SK-N-SH (cell line): ENCODE results near the gene CALN1. TPM values are rescaled to one million over a fixed set of nuclear protein-coding genes. Genes with fewer than 3 reads are reported as not detected.

Source experiments
- CTCF ChIA-PET: fragments of 300-600, 350-600 bp; formaldehyde crosslinking; extraction: SDS; loops from one replicate; lab custom pipeline; 2021; lab: Yijun Ruan, JAX
- POLR2A ChIA-PET: fragments of 350-600 bp; sonication (Branson Sonifier 250); formaldehyde crosslinking; extraction: SDS; loops from one replicate; lab custom pipeline; 2020; ENCODE audit warnings: antibody characterized with exemption, inconsistent platforms; lab: Yijun Ruan, JAX
- DNase-seq: peaks from one replicate; pipeline ENCODE4 v3.0.0; 2012
- H2AFZ ChIP-seq: fragments of 200-600 bp; sonication (generic); 2 replicates; pipeline ENCODE4 v1.8.1; 2016; ENCODE audit warnings: antibody characterized with exemption, mild to moderate bottlenecking, low read depth
- H3F3A ChIP-seq: fragments of 200-600 bp; sonication (generic); replicated peaks from 2 replicates; pipeline ENCODE3; 2016; ENCODE audit warnings: antibody characterized with exemption, mild to moderate bottlenecking; ENCODE audit not compliant: insufficient read depth
- H3K27ac ChIP-seq, 2 experiments: fragments of 200-500 bp in 1 of 2; fragments of 200-600 bp in 1 of 2; sonication (Bioruptor generic) in 1 of 2; sonication (generic), shearing (Covaris generic) in 1 of 2; 2 replicates each; pipeline versions ENCODE4 v1.5.1 to v1.6.1; 2014 to 2016; ENCODE audit warnings: low read depth in 2 of 2, inconsistent platforms in 1 of 2, low read length in 1 of 2, mild to moderate bottlenecking in 1 of 2, mixed read lengths in 1 of 2
- H3K27me3 ChIP-seq: fragments of 200-600 bp; sonication (generic), shearing (Covaris generic); 2 replicates; pipeline ENCODE4 v1.6.1; 2016; ENCODE audit warnings: mixed run types; ENCODE audit not compliant: insufficient read depth
- H3K36me3 ChIP-seq, 2 experiments: fragments of 200-500 bp in 1 of 2; fragments of 200-600 bp in 1 of 2; sonication (Bioruptor generic) in 1 of 2; sonication (generic) in 1 of 2; replicated peaks in 1 of 2; 2 replicates each; pipeline versions ENCODE3 to v1.5.1; 2014 to 2016; ENCODE audit warnings: low read length in 1 of 2, mild to moderate bottlenecking in 1 of 2; ENCODE audit not compliant: insufficient read depth in 2 of 2, control insufficient read depth in 1 of 2
- H3K4me1 ChIP-seq, 2 experiments: fragments of 200-500 bp in 1 of 2; fragments of 200-600 bp in 1 of 2; sonication (Bioruptor generic) in 1 of 2; sonication (generic), shearing (Covaris generic) in 1 of 2; 2 replicates each; pipeline versions ENCODE4 v1.5.1 to v1.6.1; 2014 to 2016; ENCODE audit warnings: low read depth in 1 of 2, low read length in 1 of 2, mixed run types in 1 of 2; ENCODE audit not compliant: insufficient read depth in 2 of 2, control insufficient read depth in 1 of 2
- H3K4me2 ChIP-seq: fragments of 200-600 bp; sonication (generic), shearing (Covaris generic); 2 replicates; pipeline ENCODE4 v1.6.1; 2017; ENCODE audit warnings: mixed run types
- H3K4me3 ChIP-seq, 2 experiments: fragments of 200-500 bp in 1 of 2; fragments of 200-600 bp in 1 of 2; sonication (Bioruptor generic) in 1 of 2; sonication (generic), shearing (Covaris generic) in 1 of 2; 2 replicates each; pipeline versions ENCODE4 v1.5.1 to v1.8.1; 2014 to 2016; ENCODE audit warnings: low read depth in 2 of 2, inconsistent platforms in 1 of 2, low read length in 1 of 2, mild to moderate bottlenecking in 1 of 2, mixed read lengths in 1 of 2, moderate library complexity in 1 of 2
- H3K79me2 ChIP-seq: fragments of 200-600 bp; sonication (generic); 2 replicates; pipeline ENCODE4 v1.8.1; 2017; ENCODE audit warnings: mild to moderate bottlenecking; ENCODE audit not compliant: insufficient read depth
- H3K9ac ChIP-seq: fragments of 200-600 bp; sonication (generic); 2 replicates; pipeline ENCODE4 v1.6.1; 2017; ENCODE audit warnings: mixed run types
- H3K9me2 ChIP-seq: fragments of 200-600 bp; sonication (generic); 2 replicates; pipeline ENCODE4 v1.6.1; 2017; ENCODE audit warnings: mixed run types
- H3K9me3 ChIP-seq: fragments of 200-600 bp; sonication (generic); 2 replicates; pipeline ENCODE4 v1.6.1; 2017; ENCODE audit warnings: mixed run types, mild to moderate bottlenecking, moderate library complexity
- H4K20me1 ChIP-seq: fragments of 200-600 bp; sonication (generic); 2 replicates; pipeline ENCODE4 v1.6.1; 2017; ENCODE audit warnings: mild to moderate bottlenecking, mixed run types; ENCODE audit not compliant: insufficient read depth
- ELF1 ChIP-seq: IDR thresholded peaks from 2 replicates; pipeline ENCODE4 v1.4.0; 2012
- EP300 ChIP-seq, 2 experiments: IDR thresholded peaks; 2 replicates each; pipeline versions ENCODE4 v1.4.0 to v1.6.1; 2012; ENCODE audit warnings: borderline replicate concordance in 1 of 2, low read depth in 1 of 2, low read length in 1 of 2
- EZH2phosphoT487 ChIP-seq: fragments of 200-600 bp; sonication (generic); IDR thresholded peaks from 2 replicates; pipeline ENCODE4 v1.6.1; 2017; ENCODE audit warnings: low read depth, mixed run types, mild to moderate bottlenecking, antibody characterized with exemption, moderate library complexity, borderline replicate concordance
- FOXJ3 ChIP-seq: sonication (generic); formaldehyde crosslinking; IDR thresholded peaks from 2 replicates; pipeline ENCODE4 v1.5.1; 2020; ENCODE audit warnings: mild to moderate bottlenecking, missing genetic modification reagents
- GATA2 ChIP-seq: sonication (generic); formaldehyde crosslinking; IDR thresholded peaks from 2 replicates; pipeline ENCODE4 v1.5.0; 2020; ENCODE audit warnings: mild to moderate bottlenecking, missing genetic modification reagents
- JUND ChIP-seq: IDR thresholded peaks from 2 replicates; pipeline ENCODE4 v1.4.0; 2012
- MXI1 ChIP-seq: IDR thresholded peaks from 2 replicates; pipeline ENCODE4 v1.6.1; 2012; ENCODE audit warnings: mild to moderate bottlenecking, low read depth, low read length, improper control_type of control experiment
- RAD21 ChIP-seq: IDR thresholded peaks from 2 replicates; pipeline ENCODE4 v1.6.1; 2012; ENCODE audit warnings: mild to moderate bottlenecking, low read length
- RCOR1 ChIP-seq: fragments of 150-350 bp; IDR thresholded peaks from 2 replicates; pipeline ENCODE4 v1.6.1; 2017; ENCODE audit warnings: antibody characterized with exemption, low read length
- RFX5 ChIP-seq: IDR thresholded peaks from 2 replicates; pipeline ENCODE4 v1.6.1; 2012; ENCODE audit warnings: mild to moderate bottlenecking, improper control_type of control experiment, low read length
- SMC3 ChIP-seq: IDR thresholded peaks from 2 replicates; pipeline ENCODE4 v1.6.1; 2012; ENCODE audit warnings: low read depth, low read length, improper control_type of control experiment
- YY1 ChIP-seq: IDR thresholded peaks from 2 replicates; pipeline ENCODE4 v1.4.0; 2012; ENCODE audit warnings: low read depth, mild to moderate bottlenecking
- WGBS: methylation state at CpG from one replicate; pipeline ENCODE4 v1.1.6; 2017; ENCODE audit warnings: low lambda C conversion rate; 5-methylcytosine and 5-hydroxymethylcytosine counted together
- polyA plus RNA-seq, 3 experiments: library from polyadenylated mRNA; depleted of rRNA; stranded (reverse); fragments of >200 nt; gene quantifications; 2 replicates each; pipeline ENCODE4 v1.2.3, GENCODE V29; 2012
- TF ChIP-seq, protein P1 (sequence below): IDR thresholded peaks from 2 replicates; pipeline ENCODE4 v1.6.1; 2012; ENCODE audit warnings: mild to moderate bottlenecking, low read depth, low read length, moderate library complexity
- TF ChIP-seq, protein P2 (sequence below): fragments of 200-600 bp; sonication (generic); IDR thresholded peaks from 2 replicates; pipeline ENCODE4 v1.6.1; 2017; ENCODE audit warnings: antibody characterized with exemption, mild to moderate bottlenecking, moderate library complexity
- TF ChIP-seq, protein P3 (sequence below): IDR thresholded peaks from 2 replicates; pipeline ENCODE4 v1.4.0; 2012; ENCODE audit warnings: low read depth, borderline replicate concordance
- TF ChIP-seq, protein P4 (sequence below): IDR thresholded peaks from 2 replicates; pipeline ENCODE4; 2012

Gene CALN1
- polyA plus RNA-seq, 1 of the 3 experiments (the other 2 are of a cell fraction), result not detected

DNA sequence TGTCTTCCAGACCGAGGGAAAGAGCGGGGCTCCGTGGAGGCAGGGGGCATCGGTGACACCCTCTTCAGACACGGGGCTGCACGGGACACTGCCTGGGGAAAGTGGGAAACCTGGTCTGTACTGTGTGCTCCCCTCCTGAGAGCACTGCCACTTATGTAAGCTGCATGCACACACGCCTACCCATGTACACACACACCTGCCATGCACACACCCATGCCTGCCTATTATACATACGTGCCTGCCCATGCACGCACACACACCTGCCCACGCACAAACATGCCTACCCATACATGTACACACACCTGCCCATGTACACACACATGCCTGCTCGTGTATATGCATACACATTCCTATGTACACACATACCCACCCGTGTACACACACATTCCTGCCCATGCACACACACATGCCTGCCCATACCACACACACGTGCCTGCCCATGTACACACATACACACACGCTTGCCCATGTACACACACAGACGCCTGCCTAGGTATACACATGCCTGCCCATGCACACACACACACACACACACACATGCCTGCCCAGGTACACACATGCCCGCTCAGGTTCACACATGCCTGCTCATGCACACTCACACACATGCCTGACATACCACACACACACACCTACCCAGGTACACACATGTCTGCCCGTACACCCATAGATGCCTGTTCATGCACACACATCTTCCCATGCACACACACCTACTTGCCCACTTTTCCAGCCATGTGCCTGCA lies 35.5 kb upstream of the CALN1 start:
- Histone ChIP-seq H3K4me3 (no peak overlapping the region), H3K79me2 (no peaks in the 10 kb centered on the region), H3F3A (no peaks in the 10 kb centered on the region), H3K9me3 (no peaks in the 10 kb centered on the region), H4K20me1 (no peaks in the 10 kb centered on the region), H3K27ac (no peak overlapping the region), H3K4me2 (peak overlapping the region; percentile 58; the same call in 1 of the 2 replicates), H2AFZ (no peak overlapping the region), H3K9ac (no peak overlapping the region), H3K4me1 (no peaks in the 10 kb centered on the region), H3K27me3 (peaks cover 33% of the 10 kb centered on the region; the same call in 1 of the 2 replicates), H3K9me2 (no peaks in the 10 kb centered on the region), H3K36me3 (no peaks in the 10 kb centered on the region)
- POLR2A ChIA-PET, result no interaction called here
- TF ChIP-seq, protein P1, sequence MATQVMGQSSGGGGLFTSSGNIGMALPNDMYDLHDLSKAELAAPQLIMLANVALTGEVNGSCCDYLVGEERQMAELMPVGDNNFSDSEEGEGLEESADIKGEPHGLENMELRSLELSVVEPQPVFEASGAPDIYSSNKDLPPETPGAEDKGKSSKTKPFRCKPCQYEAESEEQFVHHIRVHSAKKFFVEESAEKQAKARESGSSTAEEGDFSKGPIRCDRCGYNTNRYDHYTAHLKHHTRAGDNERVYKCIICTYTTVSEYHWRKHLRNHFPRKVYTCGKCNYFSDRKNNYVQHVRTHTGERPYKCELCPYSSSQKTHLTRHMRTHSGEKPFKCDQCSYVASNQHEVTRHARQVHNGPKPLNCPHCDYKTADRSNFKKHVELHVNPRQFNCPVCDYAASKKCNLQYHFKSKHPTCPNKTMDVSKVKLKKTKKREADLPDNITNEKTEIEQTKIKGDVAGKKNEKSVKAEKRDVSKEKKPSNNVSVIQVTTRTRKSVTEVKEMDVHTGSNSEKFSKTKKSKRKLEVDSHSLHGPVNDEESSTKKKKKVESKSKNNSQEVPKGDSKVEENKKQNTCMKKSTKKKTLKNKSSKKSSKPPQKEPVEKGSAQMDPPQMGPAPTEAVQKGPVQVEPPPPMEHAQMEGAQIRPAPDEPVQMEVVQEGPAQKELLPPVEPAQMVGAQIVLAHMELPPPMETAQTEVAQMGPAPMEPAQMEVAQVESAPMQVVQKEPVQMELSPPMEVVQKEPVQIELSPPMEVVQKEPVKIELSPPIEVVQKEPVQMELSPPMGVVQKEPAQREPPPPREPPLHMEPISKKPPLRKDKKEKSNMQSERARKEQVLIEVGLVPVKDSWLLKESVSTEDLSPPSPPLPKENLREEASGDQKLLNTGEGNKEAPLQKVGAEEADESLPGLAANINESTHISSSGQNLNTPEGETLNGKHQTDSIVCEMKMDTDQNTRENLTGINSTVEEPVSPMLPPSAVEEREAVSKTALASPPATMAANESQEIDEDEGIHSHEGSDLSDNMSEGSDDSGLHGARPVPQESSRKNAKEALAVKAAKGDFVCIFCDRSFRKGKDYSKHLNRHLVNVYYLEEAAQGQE, result no peak
- no peak for TF ChIP-seq SMC3
- no peak for TF ChIP-seq MXI1
- TF ChIP-seq, protein P2, sequence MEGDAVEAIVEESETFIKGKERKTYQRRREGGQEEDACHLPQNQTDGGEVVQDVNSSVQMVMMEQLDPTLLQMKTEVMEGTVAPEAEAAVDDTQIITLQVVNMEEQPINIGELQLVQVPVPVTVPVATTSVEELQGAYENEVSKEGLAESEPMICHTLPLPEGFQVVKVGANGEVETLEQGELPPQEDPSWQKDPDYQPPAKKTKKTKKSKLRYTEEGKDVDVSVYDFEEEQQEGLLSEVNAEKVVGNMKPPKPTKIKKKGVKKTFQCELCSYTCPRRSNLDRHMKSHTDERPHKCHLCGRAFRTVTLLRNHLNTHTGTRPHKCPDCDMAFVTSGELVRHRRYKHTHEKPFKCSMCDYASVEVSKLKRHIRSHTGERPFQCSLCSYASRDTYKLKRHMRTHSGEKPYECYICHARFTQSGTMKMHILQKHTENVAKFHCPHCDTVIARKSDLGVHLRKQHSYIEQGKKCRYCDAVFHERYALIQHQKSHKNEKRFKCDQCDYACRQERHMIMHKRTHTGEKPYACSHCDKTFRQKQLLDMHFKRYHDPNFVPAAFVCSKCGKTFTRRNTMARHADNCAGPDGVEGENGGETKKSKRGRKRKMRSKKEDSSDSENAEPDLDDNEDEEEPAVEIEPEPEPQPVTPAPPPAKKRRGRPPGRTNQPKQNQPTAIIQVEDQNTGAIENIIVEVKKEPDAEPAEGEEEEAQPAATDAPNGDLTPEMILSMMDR, result no peak
- TF ChIP-seq RAD21, result no peak
- TF ChIP-seq YY1, result no peak
- TF ChIP-seq, protein P3, sequence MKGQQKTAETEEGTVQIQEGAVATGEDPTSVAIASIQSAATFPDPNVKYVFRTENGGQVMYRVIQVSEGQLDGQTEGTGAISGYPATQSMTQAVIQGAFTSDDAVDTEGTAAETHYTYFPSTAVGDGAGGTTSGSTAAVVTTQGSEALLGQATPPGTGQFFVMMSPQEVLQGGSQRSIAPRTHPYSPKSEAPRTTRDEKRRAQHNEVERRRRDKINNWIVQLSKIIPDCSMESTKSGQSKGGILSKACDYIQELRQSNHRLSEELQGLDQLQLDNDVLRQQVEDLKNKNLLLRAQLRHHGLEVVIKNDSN, result no peak
- no peak for TF ChIP-seq GATA2 (CRISPR knock-in tag)
- no peak for TF ChIP-seq RFX5
- TF ChIP-seq JUND, result no peak
- no peak for TF ChIP-seq ELF1
- no peak for TF ChIP-seq EP300 (IDR thresholded peaks at IDR 0.05; ENCODE audit: borderline replicate concordance in 1 of 2, low read depth in 1 of 2, low read length in 1 of 2)
- no peak for TF ChIP-seq RCOR1
- TF ChIP-seq, protein P4, sequence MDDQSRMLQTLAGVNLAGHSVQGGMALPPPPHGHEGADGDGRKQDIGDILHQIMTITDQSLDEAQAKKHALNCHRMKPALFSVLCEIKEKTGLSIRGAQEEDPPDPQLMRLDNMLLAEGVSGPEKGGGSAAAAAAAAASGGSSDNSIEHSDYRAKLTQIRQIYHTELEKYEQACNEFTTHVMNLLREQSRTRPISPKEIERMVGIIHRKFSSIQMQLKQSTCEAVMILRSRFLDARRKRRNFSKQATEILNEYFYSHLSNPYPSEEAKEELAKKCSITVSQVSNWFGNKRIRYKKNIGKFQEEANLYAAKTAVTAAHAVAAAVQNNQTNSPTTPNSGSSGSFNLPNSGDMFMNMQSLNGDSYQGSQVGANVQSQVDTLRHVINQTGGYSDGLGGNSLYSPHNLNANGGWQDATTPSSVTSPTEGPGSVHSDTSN, result no peak
- TF ChIP-seq EZH2phosphoT487, result no peak
- TF ChIP-seq FOXJ3, result no peak
- no peak for DNase-seq
- CTCF ChIA-PET, result interaction anchor here (1.5 to 2.1 kb wide), 2 partner anchors 10 to 47 kb away, joined by 4 read pairs; no protein-coding TSS in a partner anchor
- WGBS, result 12% methylated on average over 16 of the region's 17 CpGs
